ENCODE data around the gene RPS6KA6.

DNA sequence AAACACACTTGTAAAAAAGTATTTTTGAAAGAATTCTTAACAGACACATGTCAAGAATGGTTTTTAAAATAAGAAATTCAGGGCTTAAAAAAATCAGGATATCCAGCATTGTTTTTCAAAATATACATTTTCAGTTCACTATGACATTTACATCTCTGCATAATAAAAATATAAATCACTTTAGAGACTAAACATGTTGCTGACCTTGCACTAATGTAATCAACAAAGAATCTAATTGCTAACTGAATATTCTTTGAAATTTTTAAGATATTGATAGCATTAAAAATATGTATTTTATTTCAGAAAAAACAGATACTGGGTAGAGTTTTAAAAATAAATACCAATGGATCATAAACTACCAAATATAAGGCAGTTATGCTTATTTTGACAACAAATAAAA lies 26.4 kb downstream of the RPS6KA6 start:
- no peak for TF ChIP-seq POLR2A (IDR thresholded peaks at IDR 0.05; ENCODE audit: low read length)
- TF ChIP-seq GATA1 (IDR thresholded peaks at IDR 0.05; ENCODE audit: low read depth, low read length): no peak
